NAMALWA (cell line): Measurements from ENCODE around the gene DMKN.
"Not testable (repeated sequence)": the region's sequence is repeated elsewhere in the genome, so short reads cannot be mapped to it uniquely, and the experiment has no call there.

ENCODE experiments used
- DNase-seq: peaks from one replicate; pipeline ENCODE4 v3.0.0-alpha.2; 2015; ENCODE audit warnings: low spot score

Gene DMKN

GRCh38 chr19:35497406-35497805 is 16.0 kb downstream of the DMKN start:
- no peak for DNase-seq

GRCh38 chr19:35495107-35496064 is 18.1 kb downstream of the DMKN start:
- peak; percentile 68 for DNase-seq

- no peak for DNase-seq
These were observed 19.5 kb downstream of the DMKN start for GRCh38 chr19:35493971-35494370.

GRCh38 chr19:35491836-35492360 is 21.6 kb downstream of the DMKN start:
- DNase-seq: no peak

GRCh38 chr19:35490364-35490763 is 23.1 kb downstream of the DMKN start, which contains the start of gene KRTDAP:
KRTDAP (minus strand) TSS chr19:35490464; CDS start chr19:35490442, 22 bp downstream.
- no peak for DNase-seq

GRCh38 chr19:35488677-35489076 is 24.8 kb downstream of the DMKN start:
- no peak for DNase-seq

- DNase-seq: no peak
These were observed 25.7 kb downstream of the DMKN start for GRCh38 chr19:35487656-35488182.

GRCh38 chr19:35486268-35486708 is 27.2 kb downstream of the DMKN start:
- no peak for DNase-seq

- peak; percentile 91 for DNase-seq
These were observed 29.0 kb downstream of the DMKN start for GRCh38 chr19:35484252-35485036.

- DNase-seq: no peak
These were observed 30.4 kb downstream of the DMKN start for GRCh38 chr19:35483089-35483488.

- DNase-seq: no peak
These were observed 34.4 kb downstream of the DMKN start for GRCh38 chr19:35478794-35479677.

- DNase-seq: peak; percentile 25
These were observed 37.3 kb downstream of the DMKN start for GRCh38 chr19:35476149-35476548.

- DNase-seq: not testable (repeated sequence)
These were observed 38.9 kb downstream of the DMKN start for GRCh38 chr19:35474594-35474993.

GRCh38 chr19:35474104-35474503 is 39.3 kb downstream of the DMKN start:
- no peak for DNase-seq

- DNase-seq: no peak
These were observed 41.5 kb downstream of the DMKN start for GRCh38 chr19:35471946-35472345.

GRCh38 chr19:35471075-35471474 is 42.4 kb downstream of the DMKN start:
- DNase-seq: not testable (repeated sequence)

- DNase-seq: no peak
These were observed 43.3 kb downstream of the DMKN start for GRCh38 chr19:35470128-35470527.

GRCh38 chr19:35468637-35469036 is 44.8 kb downstream of the DMKN start:
- DNase-seq: peak; percentile 74

- DNase-seq: no peak
These were observed 47.2 kb downstream of the DMKN start for GRCh38 chr19:35466259-35466658.

- DNase-seq: not testable (repeated sequence)
These were observed 50.5 kb downstream of the DMKN start for GRCh38 chr19:35462956-35463355.

- peak; percentile 79 for DNase-seq
These were observed 50.9 kb downstream of the DMKN start for GRCh38 chr19:35462476-35462953.
